Activated CD8-positive, alpha-beta memory T cell treated with anti-CD3 and anti-CD28 coated beads for 48 hours (primary cell): ENCODE measurements around the gene CCS.
"Not testable (repeated sequence)": the region's sequence is repeated elsewhere in the genome, so short reads cannot be mapped to it uniquely, and the experiment has no call there.

Experiments
- DNase-seq, 3 experiments: peaks; one replicate each; pipeline ENCODE4 v3.0.0-alpha.2; 2020; ENCODE audit warnings: low read depth in 2 of 3, low spot score in 2 of 3

Gene CCS

GRCh38 chr11:66561178-66561974 lies 31.6 kb upstream of the CCS start:
- DNase-seq = no peak

GRCh38 chr11:66561975-66562248 lies 31.1 kb upstream of the CCS start:
- no peak for DNase-seq

GRCh38 chr11:66562275-66562674 lies 30.7 kb upstream of the CCS start:
- DNase-seq = no peak

GRCh38 chr11:66562907-66563583 lies 29.9 kb upstream of the CCS start:
- DNase-seq = no peak

- no peak for DNase-seq
These were observed 29.2 kb upstream of the CCS start for GRCh38 chr11:66563832-66564231.

- DNase-seq = no peak
These were observed 28.4 kb upstream of the CCS start for GRCh38 chr11:66564538-66564937.

GRCh38 chr11:66564984-66565383 lies 28.0 kb upstream of the CCS start:
- no peak for DNase-seq

- DNase-seq = no peak
These were observed 26.8 kb upstream of the CCS start for GRCh38 chr11:66566221-66566620.

- no peak for DNase-seq
These were observed 25.2 kb upstream of the CCS start for GRCh38 chr11:66567787-66568123.

- peak; percentile 45 to 57 (median 47) for DNase-seq
These were observed 24.7 kb upstream of the CCS start, which contains the start of gene CTSF for GRCh38 chr11:66568124-66568916. CTSF (minus strand) TSS chr11:66568606; CDS start chr11:66568486, 120 bp downstream.

GRCh38 chr11:66569076-66569475 lies 23.9 kb upstream of the CCS start:
- no peak for DNase-seq

GRCh38 chr11:66570079-66570849 lies 22.7 kb upstream of the CCS start:
- no peak for DNase-seq

- DNase-seq = no peak
These were observed 22.2 kb upstream of the CCS start for GRCh38 chr11:66570850-66571180.

GRCh38 chr11:66579017-66579606 lies 13.9 kb upstream of the CCS start:
- DNase-seq = peak; percentile 64 to 87 (median 77)

- no peak for DNase-seq
These were observed 12.2 kb upstream of the CCS start for GRCh38 chr11:66580803-66581202.

GRCh38 chr11:66581261-66581660 lies 11.7 kb upstream of the CCS start:
- DNase-seq = no peak

GRCh38 chr11:66582565-66583147 lies 10.3 kb upstream of the CCS start:
- DNase-seq = not testable (repeated sequence)

GRCh38 chr11:66585447-66585846 lies 7.5 kb upstream of the CCS start:
- DNase-seq = not testable (repeated sequence)

- no peak for DNase-seq
These were observed 6.8 kb upstream of the CCS start for GRCh38 chr11:66586136-66586535.

GRCh38 chr11:66589315-66589714 lies 3.7 kb upstream of the CCS start:
- not testable (repeated sequence) for DNase-seq
